ENCODE data around the gene RAB26.

RAB26 gene

GRCh38 chr16:2160915-2161551 lies 12.6 kb downstream of the RAB26 start:
- no peak overlapping the region for H3K27ac Mint-ChIP-seq
- H3K36me3 Mint-ChIP-seq, result no peaks in the 10 kb centered on the region
- H3K9me3 Mint-ChIP-seq, result no peaks in the 10 kb centered on the region
- H3K27me3 Mint-ChIP-seq, result no peaks in the 10 kb centered on the region
- no peak overlapping the region for H3K4me3 Mint-ChIP-seq
- peaks cover 29% of the 10 kb centered on the region for H3K4me1 Mint-ChIP-seq

DNA sequence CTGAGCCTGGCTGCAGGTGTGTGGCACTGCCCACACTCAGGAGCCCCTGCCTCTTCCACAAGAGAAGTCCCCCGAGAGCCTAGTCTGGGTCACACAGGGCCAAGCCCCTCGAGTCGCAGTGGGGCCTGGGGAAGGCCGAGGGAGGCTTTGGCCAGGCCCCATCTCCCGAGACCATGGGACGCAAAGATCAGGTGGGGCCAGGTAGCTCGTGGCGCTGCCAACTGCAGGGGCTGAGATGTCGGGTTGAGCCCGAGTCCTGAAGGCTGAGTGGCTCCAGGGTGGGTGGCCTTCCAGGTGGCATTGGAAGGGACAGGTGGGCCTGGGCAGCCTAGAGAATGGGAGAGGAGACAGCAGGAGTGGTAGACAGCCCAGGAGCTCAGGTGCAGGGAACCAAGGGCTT lies 13.5 kb downstream of the RAB26 start:
- H3K36me3 Mint-ChIP-seq, result no peaks in the 10 kb centered on the region
- no peak overlapping the region for H3K27ac Mint-ChIP-seq
- H3K9me3 Mint-ChIP-seq, result no peaks in the 10 kb centered on the region
- peaks cover 21% of the 10 kb centered on the region for H3K4me1 Mint-ChIP-seq
- H3K27me3 Mint-ChIP-seq, result no peaks in the 10 kb centered on the region
- H3K4me3 Mint-ChIP-seq, result no peak overlapping the region

DNA sequence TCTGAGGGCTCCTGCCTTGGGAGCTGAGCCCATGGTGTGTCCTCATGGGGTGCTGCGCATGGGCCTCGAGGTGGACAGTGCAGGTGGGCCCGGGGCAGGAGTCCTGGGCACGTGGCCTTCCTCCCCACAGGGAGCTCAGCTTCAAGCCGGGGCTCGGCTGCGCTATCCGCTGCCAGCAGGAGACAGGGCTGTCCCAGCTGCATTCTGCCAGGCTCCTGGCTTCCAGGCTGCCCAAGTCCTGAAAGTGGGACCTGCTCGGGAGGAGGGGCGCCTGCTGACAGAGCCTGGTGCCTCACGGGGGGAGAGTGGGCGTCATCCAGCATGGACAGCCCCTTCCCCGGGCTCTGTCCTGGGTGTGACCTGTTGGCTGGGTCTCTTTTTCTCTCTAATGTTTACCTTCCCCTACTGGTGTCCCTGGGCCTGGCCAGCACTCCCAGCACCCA lies 14.3 kb downstream of the RAB26 start:
- Mint-ChIP-seq H3K36me3 (no peaks in the 10 kb centered on the region), H3K27ac (no peak overlapping the region), H3K9me3 (no peaks in the 10 kb centered on the region), H3K4me3 (no peak overlapping the region), H3K27me3 (no peaks in the 10 kb centered on the region), H3K4me1 (peaks cover 13% of the 10 kb centered on the region)

- Mint-ChIP-seq H3K4me1 (peaks cover 8% of the 10 kb centered on the region), H3K27ac (no peak overlapping the region)
These were observed 14.9 kb downstream of the RAB26 start for GRCh38 chr16:2163211-2163881.

DNA sequence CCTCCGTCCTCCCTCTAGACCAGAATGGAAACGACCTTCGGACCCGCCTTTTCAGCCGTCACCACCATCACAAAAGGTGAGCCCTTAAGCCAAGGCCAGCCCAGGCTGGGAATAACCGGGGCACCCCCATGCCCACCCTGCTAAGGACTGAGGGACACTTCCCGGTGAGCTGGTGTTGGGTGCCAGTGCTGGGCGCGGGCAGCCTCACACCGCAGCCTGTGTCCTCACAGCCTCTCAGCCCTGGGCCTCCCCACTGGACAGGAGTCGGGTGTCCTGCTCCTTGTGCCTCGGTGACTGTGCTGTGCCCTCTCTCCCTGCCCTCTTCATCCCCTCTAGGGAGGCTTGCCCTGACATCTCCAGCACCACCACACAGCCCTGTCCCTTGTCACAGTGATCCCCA lies 17.4 kb downstream of the RAB26 start:
- H3K27me3 Mint-ChIP-seq, result no peaks in the 10 kb centered on the region

More at GRCh38 chr16:2163211-2163881, 14.9 kb downstream of the RAB26 start:
- H3K27me3 Mint-ChIP-seq, result no peaks in the 10 kb centered on the region
- H3K4me3 Mint-ChIP-seq, result no peak overlapping the region
- no peaks in the 10 kb centered on the region for H3K36me3 Mint-ChIP-seq
- no peaks in the 10 kb centered on the region for H3K9me3 Mint-ChIP-seq

DNA sequence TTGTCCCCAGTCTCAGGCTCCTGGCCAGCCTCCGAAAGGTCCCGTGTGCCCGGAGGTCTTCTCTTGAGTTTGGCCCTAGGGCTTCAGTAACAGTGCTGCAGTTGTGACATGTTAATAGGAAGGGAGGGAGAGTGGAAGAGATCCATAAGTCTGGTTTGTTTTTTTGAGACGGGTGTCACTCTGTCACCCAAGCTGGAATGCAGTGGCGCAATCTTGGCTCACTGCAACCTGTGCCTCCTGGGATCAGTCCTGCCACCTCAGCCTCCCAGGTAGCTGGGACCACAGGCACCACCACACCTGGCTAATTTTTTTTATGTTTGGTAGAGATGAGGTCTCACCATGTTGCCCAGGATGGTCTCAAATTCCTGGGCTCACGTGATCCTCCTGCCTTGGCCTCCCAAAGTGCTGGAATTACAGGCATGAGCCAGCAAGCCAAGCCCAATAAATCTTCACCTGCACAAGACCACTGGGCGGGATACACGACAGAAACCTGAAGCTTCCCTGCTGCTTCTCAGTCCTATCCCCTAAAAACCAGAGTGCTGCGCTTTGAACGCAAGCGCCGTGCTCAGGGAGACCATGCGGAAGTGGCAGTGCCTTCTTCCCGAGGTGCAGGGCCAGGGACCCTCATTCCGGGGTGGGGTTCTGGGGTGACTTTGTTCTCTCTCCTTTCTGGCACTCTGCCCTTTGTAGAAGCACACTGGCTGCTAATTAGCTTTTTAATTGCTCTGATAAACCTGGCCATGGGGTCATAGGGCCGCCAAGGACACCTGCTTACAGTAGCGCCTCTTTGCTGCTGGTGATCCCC lies 18.0 kb downstream of the RAB26 start:
- no peaks in the 10 kb centered on the region for H3K9me3 Mint-ChIP-seq
- no peak overlapping the region for H3K4me3 Mint-ChIP-seq
- H3K27me3 Mint-ChIP-seq, result no peaks in the 10 kb centered on the region
- peaks cover 3% of the 10 kb centered on the region for H3K4me1 Mint-ChIP-seq
- H3K27ac Mint-ChIP-seq, result no peak overlapping the region
- no peaks in the 10 kb centered on the region for H3K36me3 Mint-ChIP-seq

More for the DNA sequence above, 17.4 kb downstream of the RAB26 start:
- H3K36me3 Mint-ChIP-seq, result no peaks in the 10 kb centered on the region
- peaks cover 3% of the 10 kb centered on the region for H3K4me1 Mint-ChIP-seq
- H3K9me3 Mint-ChIP-seq, result no peaks in the 10 kb centered on the region
- H3K4me3 Mint-ChIP-seq, result no peak overlapping the region
- H3K27ac Mint-ChIP-seq, result no peak overlapping the region

GRCh38 chr16:2167068-2167638 lies 18.7 kb downstream of the RAB26 start:
- Mint-ChIP-seq H3K36me3 (no peaks in the 10 kb centered on the region), H3K9me3 (no peaks in the 10 kb centered on the region), H3K27ac (no peak overlapping the region), H3K4me3 (no peak overlapping the region), H3K4me1 (peaks cover 3% of the 10 kb centered on the region), H3K27me3 (no peaks in the 10 kb centered on the region)

- no peaks in the 10 kb centered on the region for H3K4me1 Mint-ChIP-seq
- no peaks in the 10 kb centered on the region for H3K9me3 Mint-ChIP-seq
- H3K36me3 Mint-ChIP-seq, result peaks cover 5% of the 10 kb centered on the region
- H3K27ac Mint-ChIP-seq, result no peak overlapping the region
- no peak overlapping the region for H3K4me3 Mint-ChIP-seq
- H3K27me3 Mint-ChIP-seq, result no peaks in the 10 kb centered on the region
These were observed 21.7 kb downstream of the RAB26 start for GRCh38 chr16:2170080-2170479.

- Mint-ChIP-seq H3K27me3 (no peaks in the 10 kb centered on the region), H3K27ac (no peak overlapping the region), H3K4me3 (no peak overlapping the region), H3K4me1 (no peaks in the 10 kb centered on the region), H3K36me3 (peaks cover 5% of the 10 kb centered on the region), H3K9me3 (no peaks in the 10 kb centered on the region)
These were observed 22.4 kb downstream of the RAB26 start for GRCh38 chr16:2170587-2171435.

- Mint-ChIP-seq H3K4me1 (no peaks in the 10 kb centered on the region), H3K27me3 (no peaks in the 10 kb centered on the region), H3K9me3 (no peaks in the 10 kb centered on the region), H3K36me3 (peaks cover 5% of the 10 kb centered on the region), H3K27ac (no peak overlapping the region), H3K4me3 (no peak overlapping the region)
These were observed 23.3 kb downstream of the RAB26 start for GRCh38 chr16:2171601-2172178.

DNA sequence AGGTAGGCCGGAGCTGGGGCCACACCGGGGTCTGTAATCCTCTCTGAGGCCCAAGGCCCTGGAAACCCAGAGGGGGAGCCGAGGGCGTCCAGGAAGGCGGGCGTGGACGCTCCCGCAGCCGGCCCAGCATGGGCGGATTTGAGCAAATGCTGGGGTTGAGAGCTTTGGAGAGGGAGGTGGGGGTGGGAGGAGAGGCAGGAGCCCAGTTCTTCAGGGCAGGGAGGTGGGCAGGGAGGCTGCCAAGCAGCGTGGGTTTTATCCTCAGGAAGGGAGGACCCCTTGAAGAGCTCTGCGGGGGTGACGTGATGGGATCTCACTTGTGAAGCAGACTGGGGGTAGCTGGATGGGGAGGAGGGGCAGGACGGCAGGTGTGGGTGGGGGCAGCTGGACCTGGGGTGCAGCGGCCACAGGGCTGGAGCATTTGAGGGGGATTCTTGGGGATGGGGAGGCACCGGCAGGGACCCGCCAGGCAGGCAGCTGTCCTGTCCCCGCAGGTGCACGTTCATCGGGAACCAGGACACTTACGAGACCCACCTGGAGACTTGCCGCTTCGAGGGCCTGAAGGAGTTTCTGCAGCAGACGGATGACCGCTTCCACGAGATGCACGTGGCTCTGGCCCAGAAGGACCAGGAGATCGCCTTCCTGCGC lies 24.4 kb downstream of the RAB26 start:
- H3K27ac Mint-ChIP-seq, result no peak overlapping the region
- H3K9me3 Mint-ChIP-seq, result no peaks in the 10 kb centered on the region
- no peak overlapping the region for H3K4me3 Mint-ChIP-seq
- no peaks in the 10 kb centered on the region for H3K4me1 Mint-ChIP-seq
- no peaks in the 10 kb centered on the region for H3K27me3 Mint-ChIP-seq
- H3K36me3 Mint-ChIP-seq, result peaks cover 5% of the 10 kb centered on the region

- H3K9me3 Mint-ChIP-seq, result no peaks in the 10 kb centered on the region
- no peaks in the 10 kb centered on the region for H3K4me1 Mint-ChIP-seq
- H3K36me3 Mint-ChIP-seq, result peaks cover 5% of the 10 kb centered on the region
- H3K4me3 Mint-ChIP-seq, result no peak overlapping the region
- no peak overlapping the region for H3K27ac Mint-ChIP-seq
- H3K27me3 Mint-ChIP-seq, result no peaks in the 10 kb centered on the region
These were observed 24.9 kb downstream of the RAB26 start for GRCh38 chr16:2173366-2173765.

DNA sequence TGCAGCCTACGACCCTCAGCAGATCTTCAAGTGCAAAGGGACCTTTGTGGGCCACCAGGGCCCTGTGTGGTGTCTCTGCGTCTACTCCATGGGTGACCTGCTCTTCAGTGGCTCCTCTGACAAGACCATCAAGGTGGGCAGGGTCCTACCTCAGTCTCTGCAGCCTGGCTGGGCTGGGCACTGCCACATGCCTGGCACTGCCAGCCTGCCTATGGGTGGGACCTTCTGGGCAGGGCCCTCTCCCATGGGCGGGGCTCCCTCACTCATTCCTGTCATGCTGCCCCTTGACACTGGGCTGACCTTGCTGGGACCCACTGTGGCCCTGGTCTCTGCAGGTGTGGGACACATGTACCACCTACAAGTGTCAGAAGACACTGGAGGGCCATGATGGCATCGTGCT lies 25.5 kb downstream of the RAB26 start:
- Mint-ChIP-seq H3K4me3 (no peak overlapping the region), H3K4me1 (no peaks in the 10 kb centered on the region), H3K9me3 (no peaks in the 10 kb centered on the region), H3K27ac (no peak overlapping the region), H3K36me3 (peaks cover 5% of the 10 kb centered on the region), H3K27me3 (no peaks in the 10 kb centered on the region)

GRCh38 chr16:2174396-2175131 lies 26.1 kb downstream of the RAB26 start:
- Mint-ChIP-seq H3K36me3 (peaks cover 5% of the 10 kb centered on the region), H3K27me3 (no peaks in the 10 kb centered on the region), H3K27ac (no peak overlapping the region), H3K4me3 (no peak overlapping the region), H3K9me3 (no peaks in the 10 kb centered on the region), H3K4me1 (no peaks in the 10 kb centered on the region)
